Upper lobe of left lung (tissue), 6 donors: Measurements from ENCODE around the gene IGSF3. TPM values are rescaled to one million over a fixed set of nuclear protein-coding genes. Genes with fewer than 3 reads are reported as not detected.

Experiments
- ATAC-seq, 2 donors: fragments of 200-7000 bp; cut with Tn5 transposase; one replicate each; pipeline ENCODE4 v1.9.1; 2022; ENCODE audit warnings: mild to moderate bottlenecking in 2 of 2, moderate library complexity in 2 of 2; ENCODE audit not compliant: low FRiP score in 2 of 2
- DNase-seq, 2 donors: peaks; one replicate each; pipeline ENCODE4 v3.0.0-alpha.2; 2019 to 2020
- H3K27ac ChIP-seq, 4 donors: fragments of 200-600 bp; sonication (generic); one replicate each; pipeline ENCODE4 v1.5.1; 2016 to 2019
- H3K27me3 ChIP-seq, 4 donors: fragments of 200-600 bp; sonication (generic); one replicate each; pipeline ENCODE4 v1.5.1; 2017 to 2019
- H3K36me3 ChIP-seq, 4 donors: fragments of 200-600 bp; sonication (generic); one replicate each; pipeline ENCODE4 v1.5.1; 2016 to 2019
- H3K4me1 ChIP-seq, 4 donors: fragments of 200-600 bp; sonication (generic); one replicate each; pipeline ENCODE4 v1.5.1; 2018 to 2019
- H3K4me3 ChIP-seq, 4 donors: fragments of 200-600 bp; sonication (generic); one replicate each; pipeline ENCODE4 v1.5.1; 2017 to 2019; ENCODE audit warnings: mild to moderate bottlenecking in 2 of 4, moderate library complexity in 1 of 4
- H3K9me3 ChIP-seq, 4 donors: fragments of 200-600 bp; sonication (generic); one replicate each; pipeline ENCODE4 v1.5.1; 2018 to 2019
- EP300 ChIP-seq, 4 donors: sonication (generic); formaldehyde crosslinking; IDR thresholded peaks; one replicate each; pipeline ENCODE4 v1.5.1; 2017; ENCODE audit warnings: antibody characterized with exemption in 4 of 4, control low read depth in 2 of 4
- POLR2A ChIP-seq, 4 donors: fragments of 450-650 bp; IDR thresholded peaks; one replicate each; pipeline ENCODE4 v1.5.1; 2016 to 2017; ENCODE audit warnings: antibody characterized with exemption in 4 of 4, mild to moderate bottlenecking in 2 of 4
- POLR2AphosphoS5 ChIP-seq, 2 donors: sonication (generic); formaldehyde crosslinking; IDR thresholded peaks; one replicate each; pipeline ENCODE4 v1.5.1; 2017; ENCODE audit warnings: antibody characterized with exemption in 2 of 2
- WGBS, 2 donors: methylation state at CpG; one replicate each; pipeline ENCODE4 v1.1.5; 2017 to 2018; 5-methylcytosine and 5-hydroxymethylcytosine counted together
- total RNA-seq, 6 donors: library from RNA; depleted of rRNA in 4 of 6; stranded (reverse); fragments of >200 nt in 4 of 6; gene quantifications; one replicate each; pipeline versions ENCODE4 v1.1.0 to v1.2.1, GENCODE V29; 2016 to 2021
- TF ChIP-seq, protein P1 (sequence below), 6 experiments: fragments of 450-650 bp in 4 of 6; fragments of 200-600 bp in 2 of 6; sonication (generic) in 2 of 6; IDR thresholded peaks; one replicate each; pipeline ENCODE4 v1.5.1; 2016 to 2019; ENCODE audit warnings: antibody characterized with exemption in 6 of 6
- donor health status: DM: no; HTN: no; CAD: no; lungs with moderate emphysema.
- donor health status: DM: no; HTN: yes; CAD: no; lungs with severe emphysema.

IGSF3 gene
- total RNA-seq, 6 donors from 2014 or later: 15.1 to 28.3 (median 23.7) TPM

DNA sequence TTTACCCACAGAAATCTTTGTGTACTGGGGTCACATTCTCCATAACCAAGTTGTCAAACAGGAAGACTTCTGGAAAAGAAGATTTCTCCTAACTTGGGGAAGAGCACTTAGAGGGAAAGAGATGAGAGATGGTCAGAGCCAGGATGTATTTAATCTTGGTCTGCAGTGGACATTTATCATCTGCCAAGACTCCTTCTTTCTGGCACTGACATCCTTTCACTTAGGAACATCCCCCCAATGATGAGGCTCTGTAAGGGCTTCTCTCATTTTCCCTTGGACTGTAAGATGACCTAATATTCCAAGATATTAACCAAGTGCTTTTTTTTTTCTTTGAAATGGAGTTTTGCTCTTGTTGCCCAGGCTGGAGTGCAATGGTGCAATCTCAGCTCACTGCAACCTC lies 39.3 kb upstream of the IGSF3 start:
- TF ChIP-seq POLR2AphosphoS5 (IDR thresholded peaks at IDR 0.05): no peak
- TF ChIP-seq, protein P1, sequence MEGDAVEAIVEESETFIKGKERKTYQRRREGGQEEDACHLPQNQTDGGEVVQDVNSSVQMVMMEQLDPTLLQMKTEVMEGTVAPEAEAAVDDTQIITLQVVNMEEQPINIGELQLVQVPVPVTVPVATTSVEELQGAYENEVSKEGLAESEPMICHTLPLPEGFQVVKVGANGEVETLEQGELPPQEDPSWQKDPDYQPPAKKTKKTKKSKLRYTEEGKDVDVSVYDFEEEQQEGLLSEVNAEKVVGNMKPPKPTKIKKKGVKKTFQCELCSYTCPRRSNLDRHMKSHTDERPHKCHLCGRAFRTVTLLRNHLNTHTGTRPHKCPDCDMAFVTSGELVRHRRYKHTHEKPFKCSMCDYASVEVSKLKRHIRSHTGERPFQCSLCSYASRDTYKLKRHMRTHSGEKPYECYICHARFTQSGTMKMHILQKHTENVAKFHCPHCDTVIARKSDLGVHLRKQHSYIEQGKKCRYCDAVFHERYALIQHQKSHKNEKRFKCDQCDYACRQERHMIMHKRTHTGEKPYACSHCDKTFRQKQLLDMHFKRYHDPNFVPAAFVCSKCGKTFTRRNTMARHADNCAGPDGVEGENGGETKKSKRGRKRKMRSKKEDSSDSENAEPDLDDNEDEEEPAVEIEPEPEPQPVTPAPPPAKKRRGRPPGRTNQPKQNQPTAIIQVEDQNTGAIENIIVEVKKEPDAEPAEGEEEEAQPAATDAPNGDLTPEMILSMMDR (IDR thresholded peaks at IDR 0.05): no peak
- TF ChIP-seq EP300 (IDR thresholded peaks at IDR 0.05): no peak
- no peak for TF ChIP-seq POLR2A (IDR thresholded peaks at IDR 0.05)
- H3K27me3 ChIP-seq: no peaks in the 10 kb centered on the region
- no peaks in the 10 kb centered on the region for H3K9me3 ChIP-seq
- H3K4me3 ChIP-seq: no peak overlapping the region
- H3K4me1 ChIP-seq: peaks cover 0 to 9% (median 4%) of the 10 kb centered on the region in 4 donors
- no peak for ATAC-seq
- no peak for DNase-seq
- H3K27ac ChIP-seq: no peak overlapping the region
- no peaks in the 10 kb centered on the region for H3K36me3 ChIP-seq

DNA sequence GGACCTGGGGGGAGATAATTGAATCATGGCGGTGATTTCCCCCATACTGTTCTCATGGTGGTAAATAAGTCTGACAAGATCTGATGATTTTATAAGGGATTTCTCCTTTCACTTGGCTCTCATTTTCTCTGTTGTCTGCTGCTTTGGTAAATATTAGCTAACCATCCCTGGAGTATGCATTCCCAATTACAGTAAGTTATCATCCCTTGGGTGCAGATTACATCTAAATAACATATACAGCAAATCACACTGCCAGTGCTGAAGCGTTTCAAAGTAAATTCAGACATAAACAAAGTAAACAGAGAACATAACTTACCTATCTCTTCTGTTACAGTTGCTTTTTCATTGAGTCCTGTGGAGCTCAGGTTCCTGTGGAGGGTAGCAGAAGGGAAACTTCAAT lies 38.6 kb upstream of the IGSF3 start:
- ATAC-seq (no peak), DNase-seq (no peak)
- 73 to 83% methylated on average over 2 of the region's 2 CpGs for WGBS, 2 donors
- peaks cover 0 to 9% (median 4%) of the 10 kb centered on the region in 4 donors for H3K4me1 ChIP-seq
- H3K9me3 ChIP-seq: no peaks in the 10 kb centered on the region
- no peak overlapping the region for H3K27ac ChIP-seq
- no peak overlapping the region for H3K4me3 ChIP-seq
- no peaks in the 10 kb centered on the region for H3K27me3 ChIP-seq
- TF ChIP-seq POLR2A (IDR thresholded peaks at IDR 0.05) (no peak), EP300 (IDR thresholded peaks at IDR 0.05) (no peak), POLR2AphosphoS5 (IDR thresholded peaks at IDR 0.05) (no peak)
- TF ChIP-seq, protein P1 (IDR thresholded peaks at IDR 0.05): no peak
- H3K36me3 ChIP-seq: no peaks in the 10 kb centered on the region

DNA sequence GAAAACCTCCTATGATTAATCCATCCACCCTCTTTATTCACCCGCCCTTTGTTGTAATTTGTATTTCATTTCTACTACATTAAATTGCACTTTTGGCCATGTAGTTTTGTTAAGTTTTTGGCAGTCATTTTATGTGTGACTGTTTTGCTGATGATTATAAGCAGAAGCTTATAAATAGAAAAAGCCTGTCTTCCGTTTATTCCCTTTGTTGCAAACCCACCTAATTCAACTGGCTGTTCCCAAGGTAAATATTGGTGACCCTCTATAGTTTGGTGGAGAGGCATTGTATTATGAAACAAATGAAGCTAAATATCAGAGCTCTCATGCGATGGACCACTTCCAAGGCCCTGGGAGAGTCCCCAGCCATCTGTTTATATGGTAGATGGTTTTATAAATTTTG lies 36.7 kb upstream of the IGSF3 start:
- Histone ChIP-seq H3K9me3 (no peaks in the 10 kb centered on the region), H3K27me3 (no peaks in the 10 kb centered on the region), H3K4me1 (no peaks in the 10 kb centered on the region), H3K4me3 (no peak overlapping the region), H3K36me3 (no peaks in the 10 kb centered on the region), H3K27ac (no peak overlapping the region)
- DNase-seq (no peak), ATAC-seq (no peak)
- 72 to 73% methylated on average over 3 of the region's 3 CpGs for WGBS, 2 donors
- TF ChIP-seq POLR2A (IDR thresholded peaks at IDR 0.05) (no peak), EP300 (IDR thresholded peaks at IDR 0.05) (no peak), POLR2AphosphoS5 (IDR thresholded peaks at IDR 0.05) (no peak)
- TF ChIP-seq, protein P1 (IDR thresholded peaks at IDR 0.05): no peak

DNA sequence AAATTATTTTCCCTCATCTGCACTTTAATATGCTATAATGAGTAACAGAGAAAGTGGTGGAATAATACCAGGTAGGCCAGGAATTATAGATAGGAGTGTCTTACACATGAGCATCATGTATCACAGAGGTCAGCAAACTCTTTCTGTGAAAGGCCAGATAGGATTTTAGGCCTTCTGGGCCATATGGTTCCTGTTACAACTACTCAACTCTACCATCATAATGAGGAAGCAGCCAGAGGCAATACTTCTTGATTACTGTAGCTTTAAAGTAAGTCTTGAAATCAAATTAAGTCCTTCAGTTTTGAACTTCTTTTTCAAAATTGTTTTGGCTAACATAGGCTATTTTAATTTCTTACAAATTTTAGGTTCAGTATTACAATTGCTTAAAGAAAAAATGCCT lies 32.1 kb upstream of the IGSF3 start:
- DNase-seq (no peak), ATAC-seq (no peak)
- H3K4me3 ChIP-seq: no peak overlapping the region
- H3K27me3 ChIP-seq: no peaks in the 10 kb centered on the region
- no peaks in the 10 kb centered on the region for H3K36me3 ChIP-seq
- TF ChIP-seq POLR2AphosphoS5 (IDR thresholded peaks at IDR 0.05) (no peak), POLR2A (IDR thresholded peaks at IDR 0.05) (no peak), EP300 (IDR thresholded peaks at IDR 0.05) (no peak)
- TF ChIP-seq, protein P1 (IDR thresholded peaks at IDR 0.05): no peak
- no peaks in the 10 kb centered on the region for H3K9me3 ChIP-seq
- H3K27ac ChIP-seq: no peak overlapping the region
- peaks cover 0 to 3% (median 0%) of the 10 kb centered on the region in 4 donors for H3K4me1 ChIP-seq

DNA sequence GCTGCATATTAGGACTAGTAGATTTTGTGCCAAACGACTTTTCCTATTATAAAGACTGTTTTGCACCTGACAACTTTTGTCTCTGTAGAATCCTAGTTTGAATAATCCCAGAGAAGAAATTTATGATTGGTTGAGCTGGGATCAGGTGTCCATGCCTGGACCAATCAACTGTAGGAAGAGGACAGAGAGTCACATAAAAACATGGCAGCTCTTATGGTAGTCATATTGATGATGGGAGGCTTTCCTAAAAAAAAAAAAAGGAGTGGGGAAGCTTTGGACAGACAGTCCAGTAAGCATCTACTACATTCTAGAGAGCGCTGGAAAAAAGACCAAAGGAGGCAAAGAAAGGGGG lies 30.7 kb upstream of the IGSF3 start:
- Histone ChIP-seq H3K36me3 (no peaks in the 10 kb centered on the region), H3K27ac (no peak overlapping the region), H3K9me3 (no peaks in the 10 kb centered on the region), H3K27me3 (no peaks in the 10 kb centered on the region), H3K4me3 (no peak overlapping the region), H3K4me1 (peaks cover 0 to 3% (median 0%) of the 10 kb centered on the region in 4 donors)
- no peak for TF ChIP-seq POLR2AphosphoS5 (IDR thresholded peaks at IDR 0.05)
- TF ChIP-seq EP300 (IDR thresholded peaks at IDR 0.05): no peak
- TF ChIP-seq, protein P1 (IDR thresholded peaks at IDR 0.05): no peak
- no peak for TF ChIP-seq POLR2A (IDR thresholded peaks at IDR 0.05)
- DNase-seq (no peak), ATAC-seq (no peak)
- WGBS, 2 donors: 85 to 96% methylated on average over 2 of the region's 2 CpGs
